Chondrocyte (in vitro differentiated cells): ENCODE data around the gene GMPR. TPM values are rescaled to one million over a fixed set of nuclear protein-coding genes. Genes with fewer than 3 reads are reported as not detected.

Source experiments
- DNase-seq: peaks from one replicate; pipeline ENCODE4 v3.0.0; 2021; ENCODE audit warnings: mixed read lengths, low spot score
- H3K27ac Mint-ChIP-seq: one replicate; pipeline ENCODE4 v1.8.0; 2021; ENCODE audit warnings: mild to moderate bottlenecking, moderate library complexity, mixed read lengths; ENCODE audit not compliant: unreplicated experiment
- H3K27me3 Mint-ChIP-seq: 2 replicates; pipeline ENCODE4 v1.8.0; 2021; ENCODE audit warnings: low read depth, mixed read lengths
- H3K36me3 Mint-ChIP-seq: 2 replicates; pipeline ENCODE4 v1.8.0; 2021; ENCODE audit warnings: low read depth, mixed read lengths
- H3K4me1 Mint-ChIP-seq: 2 replicates; pipeline ENCODE4 v1.8.0; 2021; ENCODE audit warnings: low read depth, mild to moderate bottlenecking, mixed read lengths
- H3K4me3 Mint-ChIP-seq: one replicate; pipeline ENCODE4 v1.8.0; 2021; ENCODE audit warnings: mild to moderate bottlenecking, moderate library complexity, mixed read lengths; ENCODE audit not compliant: unreplicated experiment
- H3K9me3 Mint-ChIP-seq: 2 replicates; pipeline ENCODE4 v1.8.0; 2021; ENCODE audit warnings: low read depth, mixed read lengths
- total RNA-seq: library from RNA; stranded (reverse); gene quantifications from 3 replicates; pipeline ENCODE4 v1.2.1, GENCODE V29; 2021
- TF ChIP-seq, protein P1 (sequence below): fragments of 200-600 bp; sonication (generic); IDR thresholded peaks from 2 replicates; pipeline ENCODE4 v1.5.0; 2021; ENCODE audit warnings: antibody characterized with exemption, mild to moderate bottlenecking, moderate library complexity

GMPR gene
- total RNA-seq, 1 donor from 2014 or later = 9.7 TPM

GRCh38 chr6:16227048-16227562, 11.3 kb upstream of the GMPR start:
- no peak overlapping the region for H3K27ac Mint-ChIP-seq
- no peaks in the 10 kb centered on the region for H3K9me3 Mint-ChIP-seq
- TF ChIP-seq, protein P1, sequence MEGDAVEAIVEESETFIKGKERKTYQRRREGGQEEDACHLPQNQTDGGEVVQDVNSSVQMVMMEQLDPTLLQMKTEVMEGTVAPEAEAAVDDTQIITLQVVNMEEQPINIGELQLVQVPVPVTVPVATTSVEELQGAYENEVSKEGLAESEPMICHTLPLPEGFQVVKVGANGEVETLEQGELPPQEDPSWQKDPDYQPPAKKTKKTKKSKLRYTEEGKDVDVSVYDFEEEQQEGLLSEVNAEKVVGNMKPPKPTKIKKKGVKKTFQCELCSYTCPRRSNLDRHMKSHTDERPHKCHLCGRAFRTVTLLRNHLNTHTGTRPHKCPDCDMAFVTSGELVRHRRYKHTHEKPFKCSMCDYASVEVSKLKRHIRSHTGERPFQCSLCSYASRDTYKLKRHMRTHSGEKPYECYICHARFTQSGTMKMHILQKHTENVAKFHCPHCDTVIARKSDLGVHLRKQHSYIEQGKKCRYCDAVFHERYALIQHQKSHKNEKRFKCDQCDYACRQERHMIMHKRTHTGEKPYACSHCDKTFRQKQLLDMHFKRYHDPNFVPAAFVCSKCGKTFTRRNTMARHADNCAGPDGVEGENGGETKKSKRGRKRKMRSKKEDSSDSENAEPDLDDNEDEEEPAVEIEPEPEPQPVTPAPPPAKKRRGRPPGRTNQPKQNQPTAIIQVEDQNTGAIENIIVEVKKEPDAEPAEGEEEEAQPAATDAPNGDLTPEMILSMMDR = no peak
- no peaks in the 10 kb centered on the region for H3K27me3 Mint-ChIP-seq
- no peaks in the 10 kb centered on the region for H3K36me3 Mint-ChIP-seq
- H3K4me1 Mint-ChIP-seq = peaks cover 20% of the 10 kb centered on the region
- no peak overlapping the region for H3K4me3 Mint-ChIP-seq
- DNase-seq = no peak

DNA sequence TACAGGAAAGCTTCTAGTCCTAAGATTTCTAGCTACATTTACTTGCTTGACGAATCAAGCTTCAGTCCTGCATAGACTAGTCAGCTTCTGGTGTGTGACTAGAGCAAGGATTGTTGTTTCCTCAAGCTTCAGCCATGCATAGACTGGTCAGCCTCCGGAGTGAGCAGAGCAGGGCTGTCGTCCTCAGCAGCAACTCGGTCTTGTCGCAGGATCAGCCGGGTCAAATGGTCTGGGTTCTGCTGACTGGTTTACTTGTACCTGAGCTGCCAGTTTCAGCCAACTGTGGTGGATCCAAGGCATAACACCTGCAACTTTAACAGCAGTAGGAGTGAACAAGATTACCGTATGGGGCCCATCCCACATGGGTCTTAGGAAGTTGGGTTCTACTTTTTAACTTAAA, 10.8 kb upstream of the GMPR start:
- no peak for DNase-seq
- Mint-ChIP-seq H3K4me1 (peaks cover 20% of the 10 kb centered on the region), H3K9me3 (no peaks in the 10 kb centered on the region), H3K4me3 (no peak overlapping the region), H3K36me3 (no peaks in the 10 kb centered on the region), H3K27me3 (no peaks in the 10 kb centered on the region), H3K27ac (no peak overlapping the region)
- TF ChIP-seq, protein P1 = no peak

DNA sequence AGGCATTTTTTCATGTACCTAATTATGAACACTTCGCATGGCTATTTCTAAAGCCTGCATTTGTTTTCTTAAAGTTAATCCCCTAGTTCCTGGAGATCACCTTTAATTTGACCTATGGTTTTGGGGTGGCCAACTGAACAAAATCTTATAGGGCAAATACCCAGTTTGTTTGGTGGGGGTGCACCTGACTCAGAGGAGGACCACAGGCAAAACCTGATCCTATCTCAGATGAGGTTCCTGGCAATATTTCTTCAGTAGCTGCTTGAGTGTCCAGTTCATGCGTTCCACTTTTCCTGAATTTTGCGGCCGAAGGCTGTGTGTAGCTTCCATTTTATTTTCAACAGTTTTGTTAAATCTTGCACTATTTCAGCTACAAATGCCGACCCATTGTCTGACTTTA, 10.3 kb upstream of the GMPR start:
- Mint-ChIP-seq H3K4me3 (no peak overlapping the region), H3K27ac (no peak overlapping the region), H3K27me3 (no peaks in the 10 kb centered on the region), H3K9me3 (no peaks in the 10 kb centered on the region), H3K36me3 (no peaks in the 10 kb centered on the region), H3K4me1 (peaks cover 17% of the 10 kb centered on the region)
- TF ChIP-seq, protein P1 = no peak
- no peak for DNase-seq

DNA sequence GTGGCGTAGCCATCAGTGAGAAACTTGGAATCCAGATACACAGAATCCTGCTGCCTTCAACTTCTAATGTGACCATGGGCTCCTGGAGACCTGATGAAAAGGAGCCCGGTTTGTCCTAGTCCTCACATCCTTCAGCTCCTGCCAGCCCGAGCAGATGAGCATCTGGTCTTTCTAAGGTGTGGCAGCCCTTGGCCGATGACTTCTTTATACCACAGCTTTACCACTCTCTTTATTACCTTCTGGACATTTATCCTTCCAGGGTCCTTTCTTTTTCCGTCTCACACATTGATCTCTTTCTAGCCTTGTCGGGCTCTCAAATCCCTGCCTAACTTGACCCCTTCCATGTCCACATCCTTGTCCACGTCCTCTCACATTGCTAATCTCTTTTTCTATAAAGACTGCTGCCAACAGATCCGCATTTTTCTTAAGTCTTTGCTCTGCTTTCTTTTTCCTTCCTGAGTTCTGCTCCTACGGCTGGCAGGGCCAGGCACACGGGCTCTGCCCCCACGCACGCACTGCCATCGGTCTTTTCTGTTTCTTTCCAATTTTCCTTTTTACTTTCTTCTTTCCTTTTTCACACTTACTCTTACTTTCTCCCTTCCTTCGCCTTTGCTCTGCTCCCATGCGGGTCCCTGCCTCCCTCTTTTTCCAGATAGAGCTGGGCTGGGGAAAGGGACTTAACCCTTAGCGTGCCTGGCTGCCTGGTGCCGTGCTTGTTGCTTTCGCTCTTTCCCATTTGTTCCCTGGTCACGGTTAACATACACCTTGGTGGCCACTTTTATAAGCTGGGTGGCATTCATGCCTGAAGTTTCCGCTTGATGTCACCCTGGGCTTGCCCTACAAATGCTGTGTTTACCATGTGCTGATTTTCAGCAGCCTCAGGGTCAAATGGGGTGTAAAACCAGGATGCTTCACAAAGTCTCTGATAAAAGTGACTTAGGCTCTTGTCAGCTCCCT, 9.4 kb upstream of the GMPR start:
- Mint-ChIP-seq H3K4me1 (peaks cover 8% of the 10 kb centered on the region), H3K9me3 (no peaks in the 10 kb centered on the region), H3K27me3 (no peaks in the 10 kb centered on the region), H3K27ac (no peak overlapping the region), H3K36me3 (peaks cover 2% of the 10 kb centered on the region), H3K4me3 (no peak overlapping the region)
- TF ChIP-seq, protein P1 = peak; percentile 19
- DNase-seq = no peak

- H3K27ac Mint-ChIP-seq = no peak overlapping the region
- H3K4me3 Mint-ChIP-seq = no peak overlapping the region
- peaks cover 2% of the 10 kb centered on the region for H3K36me3 Mint-ChIP-seq
- no peaks in the 10 kb centered on the region for H3K27me3 Mint-ChIP-seq
- no peak for DNase-seq
- peaks cover under 1% of the 10 kb centered on the region for H3K4me1 Mint-ChIP-seq
- TF ChIP-seq, protein P1 = no peak
- no peaks in the 10 kb centered on the region for H3K9me3 Mint-ChIP-seq
Observed at GRCh38 chr6:16229700-16230099, 8.7 kb upstream of the GMPR start.
